Coronary artery (tissue), 2 donors: ENCODE results near the gene PLK5.

Source experiments
- DNase-seq: peaks from one replicate; pipeline ENCODE4 v3.0.0-alpha.2; 2017; ENCODE audit warnings: low spot score
- H3K27ac ChIP-seq, 2 donors: fragments of 200-600 bp; sonication (generic); one replicate each; pipeline ENCODE4 v1.5.1; 2016 to 2019
- H3K4me3 ChIP-seq: fragments of 200-600 bp; sonication (generic); 2 replicates; pipeline ENCODE4 v1.5.1; 2016; ENCODE audit warnings: mild to moderate bottlenecking, moderate library complexity
- CTCF ChIP-seq: fragments of 200-600 bp; sonication (generic); IDR thresholded peaks from one replicate; pipeline ENCODE4 v1.5.1; 2019; ENCODE audit warnings: antibody characterized with exemption

The PLK5 gene

GRCh38 chr19:1481893-1482360 lies 42.0 kb upstream of the PLK5 start:
- H3K4me3 ChIP-seq = no peak overlapping the region
- no peak overlapping the region for H3K27ac ChIP-seq
- TF ChIP-seq CTCF = no peak
- DNase-seq = no peak

GRCh38 chr19:1482361-1483130 lies 41.3 kb upstream of the PLK5 start:
- no peak for TF ChIP-seq CTCF
- Histone ChIP-seq H3K27ac (no peak overlapping the region), H3K4me3 (no peak overlapping the region)
- DNase-seq = no peak

- DNase-seq = no peak
- Histone ChIP-seq H3K27ac (no peak overlapping the region), H3K4me3 (no peak overlapping the region)
- TF ChIP-seq CTCF = no peak
Observed at GRCh38 chr19:1483131-1483978, 40.5 kb upstream of the PLK5 start.

GRCh38 chr19:1483979-1484428 lies 39.9 kb upstream of the PLK5 start:
- Histone ChIP-seq H3K4me3 (no peak overlapping the region), H3K27ac (no peak overlapping the region)
- no peak for TF ChIP-seq CTCF
- no peak for DNase-seq

- no peak for DNase-seq
- no peak overlapping the region for H3K27ac ChIP-seq
- H3K4me3 ChIP-seq = no peak overlapping the region
- no peak for TF ChIP-seq CTCF
Observed at GRCh38 chr19:1486720-1487575, 36.9 kb upstream of the PLK5 start.

GRCh38 chr19:1487576-1488281 lies 36.1 kb upstream of the PLK5 start:
- Histone ChIP-seq H3K27ac (no peak overlapping the region), H3K4me3 (no peak overlapping the region)
- no peak for TF ChIP-seq CTCF
- DNase-seq = no peak
